DMS 273 (cell line): ENCODE results near the gene GRIK4.

ENCODE experiments used
- DNase-seq: peaks from one replicate; lab custom pipeline; 2025; ENCODE audit not compliant: unreplicated experiment; lab: John Stamatoyannopoulos, UW

Gene GRIK4

GRCh38 chr11:120893440-120894201 lies 382.1 kb downstream of the GRIK4 start:
- no peak for DNase-seq

GRCh38 chr11:120894202-120894985 lies 382.8 kb downstream of the GRIK4 start:
- peak; percentile 69 for DNase-seq

GRCh38 chr11:120896687-120897086 lies 385.1 kb downstream of the GRIK4 start:
- no peak for DNase-seq

GRCh38 chr11:120898568-120898967 lies 387.0 kb downstream of the GRIK4 start:
- DNase-seq = no peak

- DNase-seq = no peak
Observed at GRCh38 chr11:120899720-120900119, 388.2 kb downstream of the GRIK4 start.

GRCh38 chr11:120900643-120901042 lies 389.1 kb downstream of the GRIK4 start:
- DNase-seq = no peak

- no peak for DNase-seq
Observed at GRCh38 chr11:120903686-120904085, 392.1 kb downstream of the GRIK4 start.

- no peak for DNase-seq
Observed at GRCh38 chr11:120904116-120904515, 392.6 kb downstream of the GRIK4 start.

GRCh38 chr11:120906766-120907165 lies 395.2 kb downstream of the GRIK4 start:
- peak; percentile 35 for DNase-seq

GRCh38 chr11:120907971-120908370 lies 396.4 kb downstream of the GRIK4 start:
- DNase-seq = no peak

GRCh38 chr11:120908461-120909181 lies 397.1 kb downstream of the GRIK4 start:
- DNase-seq = no peak

GRCh38 chr11:120909676-120910416 lies 398.3 kb downstream of the GRIK4 start:
- DNase-seq = no peak

GRCh38 chr11:120911943-120912342 lies 400.4 kb downstream of the GRIK4 start:
- DNase-seq = no peak

GRCh38 chr11:120912504-120912903 lies 401.0 kb downstream of the GRIK4 start:
- peak; percentile 47 for DNase-seq

GRCh38 chr11:120912915-120913314 lies 401.4 kb downstream of the GRIK4 start:
- no peak for DNase-seq

- no peak for DNase-seq
Observed at GRCh38 chr11:120914021-120914420, 402.5 kb downstream of the GRIK4 start.

GRCh38 chr11:120914601-120915000 lies 403.1 kb downstream of the GRIK4 start:
- DNase-seq = peak; percentile 2

GRCh38 chr11:120917559-120918239 lies 406.2 kb downstream of the GRIK4 start:
- peak; percentile 10 for DNase-seq

GRCh38 chr11:120918257-120918656 lies 406.7 kb downstream of the GRIK4 start:
- DNase-seq = no peak

- no peak for DNase-seq
Observed at GRCh38 chr11:120919045-120919444, 407.5 kb downstream of the GRIK4 start.
